ENCODE results near the gene SLAIN2. TPM values are rescaled to one million over a fixed set of nuclear protein-coding genes. Genes with fewer than 3 reads are reported as not detected.

The SLAIN2 gene
- total RNA-seq, 2 donors from 2014 or later = 82.1 to 199 TPM

Other genes starting within 250 kb of the SLAIN2 start
- under 1 TPM; 0.35 to 0.44 TPM for gene TXK, start 207.3 kb upstream of the SLAIN2 start, total RNA-seq
- 1 to 10 TPM; 1.1 to 1.3 TPM for gene TEC, start 71.7 kb upstream of the SLAIN2 start, total RNA-seq
- not detected for gene SLC10A4, start 141.8 kb downstream of the SLAIN2 start, total RNA-seq
- gene ZAR1, start 148.7 kb downstream of the SLAIN2 start, total RNA-seq = not detected

Data from right atrium auricular region (tissue), 2 donors.